Measurements from ENCODE around the gene EIF4EBP2. TPM values are rescaled to one million over a fixed set of nuclear protein-coding genes. Genes with fewer than 3 reads are reported as not detected.

EIF4EBP2 gene
- total RNA-seq, 1 experiment from 2014 or later = 42.9 TPM

- DNase-seq (ENCODE audit: low read depth) = no peak
Measured at GRCh38 chr10:70459774-70460490, 56.0 kb downstream of the EIF4EBP2 start.

- peak; percentile 38 for DNase-seq (ENCODE audit: low read depth)
Measured at GRCh38 chr10:70461397-70462348, 57.7 kb downstream of the EIF4EBP2 start.

GRCh38 chr10:70462349-70462984 is 58.5 kb downstream of the EIF4EBP2 start:
- peak; percentile 37 for DNase-seq (ENCODE audit: low read depth)

GRCh38 chr10:70465278-70465677 is 61.3 kb downstream of the EIF4EBP2 start:
- DNase-seq (ENCODE audit: low read depth) = no peak

GRCh38 chr10:70465832-70466231 is 61.9 kb downstream of the EIF4EBP2 start:
- DNase-seq (ENCODE audit: low read depth) = no peak

GRCh38 chr10:70466951-70467350 is 63.0 kb downstream of the EIF4EBP2 start:
- DNase-seq (ENCODE audit: low read depth) = no peak

GRCh38 chr10:70472799-70473454 is 69.0 kb downstream of the EIF4EBP2 start:
- no peak for DNase-seq (ENCODE audit: low read depth)

GRCh38 chr10:70474780-70475179 is 70.8 kb downstream of the EIF4EBP2 start:
- DNase-seq (ENCODE audit: low read depth) = peak; percentile 26

- DNase-seq (ENCODE audit: low read depth) = no peak
Measured at GRCh38 chr10:70475661-70476060, 71.7 kb downstream of the EIF4EBP2 start.

GRCh38 chr10:70476249-70477035 is 72.5 kb downstream of the EIF4EBP2 start:
- DNase-seq (ENCODE audit: low read depth) = no peak

GRCh38 chr10:70477661-70478162 is 73.8 kb downstream of the EIF4EBP2 start:
- DNase-seq (ENCODE audit: low read depth) = no peak

Other genes starting within 250 kb of the EIF4EBP2 start
- gene SAR1A, start 233.6 kb upstream of the EIF4EBP2 start, total RNA-seq (2014; rRNA removed) = 108 and 111 TPM in 2 replicates
- gene PPA1, start 170.7 kb upstream of the EIF4EBP2 start, total RNA-seq (2014; rRNA removed) = 178 and 180 TPM in 2 replicates
- not detected in 2 replicates for gene NPFFR1, start 120.1 kb upstream of the EIF4EBP2 start, total RNA-seq (2014; rRNA removed)
- gene LRRC20, start 21.5 kb upstream of the EIF4EBP2 start, total RNA-seq (2014; rRNA removed) = 12.9 and 14.1 TPM in 2 replicates
- not detected in 2 replicates for gene NODAL, start 37.5 kb downstream of the EIF4EBP2 start, total RNA-seq (2014; rRNA removed)
- gene PALD1, start 74.6 kb downstream of the EIF4EBP2 start, total RNA-seq (2014; rRNA removed) = 0.38 and 0.40 TPM in 2 replicates
- not detected in 2 replicates for gene PRF1, start 198.6 kb downstream of the EIF4EBP2 start, total RNA-seq (2014; rRNA removed)